ENCODE data around the gene STAB1.

The STAB1 gene

DNA sequence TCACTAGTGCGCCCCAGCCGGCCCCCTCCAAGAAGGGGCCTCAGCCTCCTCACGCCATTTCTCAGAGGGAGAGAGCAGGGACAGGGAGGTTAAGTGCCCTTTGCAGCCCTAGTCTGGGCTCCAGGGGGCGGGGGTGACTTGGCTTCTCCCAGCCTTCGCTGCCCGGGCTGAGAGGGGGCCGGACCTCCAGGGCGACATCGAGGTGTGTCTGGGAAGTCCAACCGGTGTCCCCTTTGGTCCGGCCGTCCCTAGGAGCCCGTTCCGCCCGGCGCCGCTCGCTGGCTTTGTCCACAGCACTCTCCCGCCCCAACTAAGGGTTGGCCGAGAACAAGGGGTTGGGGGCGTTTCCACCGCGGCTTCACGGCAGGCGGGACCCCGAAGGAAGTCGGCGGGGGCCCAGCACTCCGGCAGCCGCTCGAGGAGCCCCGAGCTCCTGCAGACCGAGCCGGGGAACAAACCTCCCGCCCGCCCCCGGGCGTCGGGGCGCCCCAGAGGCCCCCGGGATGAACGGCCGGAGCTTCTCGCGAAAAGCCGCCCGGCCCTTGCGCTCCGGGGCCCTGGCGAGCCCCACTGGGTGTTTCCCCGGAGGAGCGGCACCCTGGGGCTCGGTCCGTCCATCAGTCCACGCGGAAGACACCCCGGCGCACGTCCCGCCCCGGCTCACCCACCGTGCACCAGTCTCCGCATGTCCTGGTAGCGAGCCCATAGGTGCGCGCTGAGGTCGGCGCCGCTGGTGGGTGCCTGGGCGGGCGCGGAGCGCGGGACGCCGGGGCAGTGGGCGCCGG lies 37.9 kb downstream of the STAB1 start:
- no peak for DNase-seq (ENCODE audit: extremely low spot score, insufficient read length, low read depth)
- no peak for FAIRE-seq

DNA sequence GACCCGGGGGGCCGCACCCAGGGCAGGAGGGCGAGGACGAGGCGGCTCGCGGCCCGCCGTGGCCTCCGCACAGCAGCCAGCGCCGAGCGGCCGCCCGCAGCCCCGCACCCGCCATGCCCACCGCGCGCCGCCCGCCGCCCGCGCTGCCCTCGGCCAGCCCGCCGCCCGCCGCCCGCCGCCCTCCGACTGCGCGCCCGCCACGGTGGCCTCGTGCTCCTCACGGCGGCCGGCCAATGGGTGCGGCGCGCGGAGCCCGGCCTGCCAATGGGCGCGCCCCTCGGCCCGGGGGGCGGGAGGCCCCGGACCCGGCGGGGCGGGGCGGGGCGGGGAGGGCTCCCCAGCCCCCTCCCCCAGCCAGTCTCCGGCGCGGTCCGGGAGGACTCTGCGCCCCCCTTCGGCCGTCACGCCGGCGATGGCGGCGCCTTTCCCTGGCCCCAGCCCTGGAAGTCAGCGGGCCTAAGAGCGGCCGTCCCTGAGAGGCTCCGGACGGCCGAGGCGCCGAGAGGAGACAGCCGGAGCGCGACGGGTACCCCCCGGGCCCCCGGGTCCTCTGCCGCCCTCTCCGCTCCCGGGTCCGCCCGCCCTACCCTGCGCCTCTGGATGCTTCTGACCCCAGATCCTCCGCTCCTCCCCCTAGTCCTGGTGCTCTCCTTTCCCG lies 38.6 kb downstream of the STAB1 start, which contains the start of gene NT5DC2:
Gene NT5DC2, minus strand, starts transcription at position 235 of the 658 bp plus-strand sequence. Its CDS starts 120 bp downstream, at position 115.
- FAIRE-seq = no peak
- DNase-seq (ENCODE audit: extremely low spot score, insufficient read length, low read depth) = peak; percentile 81

DNA sequence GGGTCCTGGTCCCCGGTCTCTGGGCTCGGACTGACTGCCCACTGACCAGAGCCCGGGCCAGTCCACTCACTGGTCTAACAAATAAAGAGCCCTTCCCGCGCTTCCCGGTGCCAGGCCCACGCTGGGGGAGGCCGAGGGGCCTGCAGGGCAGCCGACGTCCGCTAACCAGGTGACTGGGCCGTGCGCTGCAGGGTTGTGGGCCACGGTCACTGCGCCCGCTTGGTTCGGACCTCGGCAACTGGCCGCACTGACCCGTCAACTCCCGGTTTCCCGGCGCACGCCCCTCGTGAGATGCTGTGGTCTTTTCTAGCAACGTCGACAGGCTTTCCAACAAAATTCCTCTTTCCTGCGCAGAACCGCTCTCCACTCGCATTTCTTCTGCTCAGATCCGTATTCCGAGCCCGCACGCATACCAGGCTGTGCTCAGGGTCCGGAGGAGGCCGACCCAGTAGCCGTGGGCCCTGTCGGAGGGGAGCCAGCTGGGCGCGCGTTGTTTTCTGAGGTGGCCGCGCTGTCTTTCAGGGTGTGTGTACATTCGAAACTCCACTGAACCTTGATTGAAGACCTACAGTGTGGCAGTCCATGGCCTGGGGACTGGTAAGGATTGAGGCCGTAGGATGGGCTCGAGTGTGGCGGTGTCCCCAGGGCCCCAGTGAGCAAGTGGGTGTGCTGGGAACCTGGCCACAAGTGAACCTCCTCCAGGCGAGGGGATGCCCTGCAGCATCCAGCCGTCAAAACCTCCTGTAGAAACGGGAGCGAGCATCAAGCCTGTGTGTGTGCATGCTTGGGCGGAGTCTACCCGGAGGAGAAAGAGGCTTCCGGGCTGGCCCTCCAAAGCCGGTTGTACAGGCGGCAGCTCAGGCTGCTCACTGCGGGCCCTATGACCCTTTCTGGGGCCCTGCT lies 39.4 kb downstream of the STAB1 start:
- FAIRE-seq (no peak), DNase-seq (ENCODE audit: extremely low spot score, insufficient read length, low read depth) (no peak)

DNA sequence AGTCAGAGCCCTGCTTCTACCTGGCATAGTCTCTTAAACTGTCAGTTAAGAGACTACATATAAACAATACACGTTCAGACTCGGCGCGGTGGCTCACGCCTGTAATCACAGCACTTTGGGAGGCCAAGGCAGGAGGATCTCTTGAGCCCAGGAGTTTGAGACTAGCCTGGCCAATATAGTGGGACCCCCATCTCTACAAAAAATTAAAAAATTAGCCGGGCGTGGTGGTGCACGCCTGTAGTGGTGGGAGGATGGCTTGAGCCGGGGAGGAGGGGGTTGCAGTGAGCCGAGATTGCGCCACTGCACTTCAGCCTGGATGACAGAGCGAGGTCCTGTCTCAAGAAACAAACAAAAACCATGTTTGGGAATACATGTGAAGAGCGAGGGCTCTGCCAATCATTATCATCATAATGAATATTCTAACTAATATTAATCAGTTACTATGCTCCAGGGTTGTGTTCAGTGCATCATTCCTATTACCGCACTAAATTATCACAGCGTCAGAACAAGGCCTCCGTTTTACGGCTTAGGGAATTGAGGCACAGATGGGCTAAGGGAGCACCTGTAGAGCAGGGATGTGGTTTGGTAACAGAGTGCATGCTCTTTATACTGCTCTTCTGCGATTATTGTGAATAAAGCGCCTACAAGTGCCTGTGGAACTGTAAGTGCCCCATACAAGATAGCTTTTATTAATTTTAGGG lies 40.4 kb downstream of the STAB1 start:
- FAIRE-seq (no peak), DNase-seq (ENCODE audit: extremely low spot score, insufficient read length, low read depth) (no peak)

DNA sequence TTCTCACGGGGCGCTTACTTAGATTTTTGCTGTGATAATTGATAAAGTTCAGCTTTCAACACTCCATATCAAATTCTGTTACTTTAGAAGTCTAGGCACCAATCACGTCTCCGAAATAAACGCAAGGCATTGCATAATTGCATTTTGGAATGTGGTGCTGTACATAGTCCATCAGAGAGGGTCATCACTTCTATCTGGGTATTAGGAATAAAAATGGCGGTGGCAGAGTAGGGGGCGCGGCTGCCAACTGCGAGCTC lies 40.9 kb downstream of the STAB1 start:
- FAIRE-seq (no peak), DNase-seq (ENCODE audit: extremely low spot score, insufficient read length, low read depth) (no peak)

DNA sequence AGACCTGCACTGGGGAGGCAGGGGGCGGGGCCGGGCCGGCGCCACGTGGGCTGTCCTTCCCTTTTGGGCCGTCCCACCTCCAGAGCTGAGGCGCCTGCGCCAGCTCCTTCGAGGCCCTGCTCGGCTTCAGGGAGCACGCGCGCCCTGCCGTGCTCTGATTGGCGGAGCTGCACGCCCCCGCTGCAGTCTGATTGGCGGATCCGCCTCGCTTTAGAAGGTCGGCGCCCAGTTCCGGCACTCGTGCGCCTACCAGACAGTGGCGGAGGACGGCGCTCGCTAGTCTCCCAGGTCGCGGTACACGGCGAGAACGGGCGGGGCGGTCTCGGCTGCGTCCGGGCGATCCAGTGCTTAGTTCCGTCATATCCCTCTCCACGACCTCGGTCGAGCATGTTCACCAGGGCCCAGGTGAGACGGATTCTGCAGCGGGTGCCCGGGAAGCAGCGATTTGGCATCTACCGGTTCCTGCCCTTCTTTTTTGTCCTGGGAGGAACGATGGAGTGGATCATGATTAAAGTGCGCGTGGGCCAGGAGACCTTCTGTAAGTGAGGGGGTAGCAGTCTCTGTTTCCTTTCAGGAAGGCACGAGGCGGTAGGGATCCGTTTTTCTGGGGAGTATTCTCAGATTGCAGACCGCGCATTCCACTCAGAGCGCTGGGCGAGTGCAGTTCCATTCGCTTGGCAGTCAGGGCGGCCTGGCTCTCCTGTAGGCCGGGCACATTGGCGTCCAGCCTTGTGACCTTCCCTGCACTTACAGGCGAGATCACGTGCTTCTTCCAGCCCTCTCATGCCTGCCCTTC lies 41.4 kb downstream of the STAB1 start, which contains the start of gene UQCC5:
Gene UQCC5, plus strand, starts transcription at position 237 of the 796 bp plus-strand sequence. Its CDS starts 151 bp downstream, at position 388.
- FAIRE-seq (peak; percentile 98), DNase-seq (ENCODE audit: extremely low spot score, insufficient read length, low read depth) (peak; percentile 95)

DNA sequence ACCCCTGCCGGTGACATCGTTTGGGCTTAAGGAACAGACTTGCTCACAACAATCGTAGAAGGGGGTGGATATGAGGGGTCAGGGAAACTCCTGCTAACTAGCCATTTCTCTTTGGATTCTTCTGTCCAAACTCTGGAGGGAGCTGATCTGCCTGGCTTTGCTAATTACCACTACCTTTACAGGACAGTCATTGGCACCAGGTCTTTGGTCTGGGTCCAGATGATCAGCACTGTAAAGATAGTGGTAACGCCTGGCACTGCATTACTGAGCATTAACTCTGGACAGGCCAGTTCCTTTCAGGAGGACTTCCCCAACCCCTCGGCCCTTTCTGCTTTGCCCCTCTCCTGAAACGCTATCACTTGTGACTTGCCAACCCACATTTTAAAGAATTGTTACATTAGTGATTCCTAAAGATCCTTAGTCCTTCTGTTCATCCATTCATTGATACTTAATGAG lies 42.1 kb downstream of the STAB1 start:
- DNase-seq (ENCODE audit: extremely low spot score, insufficient read length, low read depth) = no peak
- no peak for FAIRE-seq

DNA sequence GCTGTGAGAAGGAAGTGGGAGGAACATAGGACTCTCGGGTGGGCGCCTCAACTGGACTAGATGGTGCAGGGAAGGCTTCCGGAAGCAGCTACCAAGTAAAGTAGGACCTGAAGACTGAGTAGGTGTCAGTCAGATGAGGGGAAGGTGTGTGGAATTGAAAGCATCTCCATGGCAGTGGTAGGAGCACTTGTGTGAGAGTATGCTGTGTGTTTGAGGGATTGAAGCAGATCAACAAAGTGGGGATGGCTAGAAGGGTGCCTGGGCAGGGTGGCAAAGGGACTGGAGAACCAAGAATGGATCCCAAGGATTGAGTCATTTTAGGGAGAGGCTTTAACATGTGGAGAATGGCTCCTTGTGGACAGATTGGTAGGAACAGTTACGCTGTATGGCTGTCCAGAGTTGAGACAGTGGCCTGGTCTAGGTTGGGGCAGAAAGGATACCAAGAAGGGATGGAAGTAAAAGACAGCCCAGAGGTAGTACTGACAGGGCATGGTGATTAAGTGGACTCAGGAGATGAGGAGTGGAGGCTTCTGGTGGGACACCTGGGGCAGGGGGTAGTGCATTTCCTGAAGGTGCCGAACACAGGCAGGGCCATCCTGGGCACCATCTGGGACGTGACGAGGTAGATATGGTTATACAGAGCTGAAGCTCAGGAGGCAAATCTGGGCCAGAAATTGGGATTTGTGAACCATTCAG lies 42.7 kb downstream of the STAB1 start:
- FAIRE-seq = peak; percentile 39

DNA sequence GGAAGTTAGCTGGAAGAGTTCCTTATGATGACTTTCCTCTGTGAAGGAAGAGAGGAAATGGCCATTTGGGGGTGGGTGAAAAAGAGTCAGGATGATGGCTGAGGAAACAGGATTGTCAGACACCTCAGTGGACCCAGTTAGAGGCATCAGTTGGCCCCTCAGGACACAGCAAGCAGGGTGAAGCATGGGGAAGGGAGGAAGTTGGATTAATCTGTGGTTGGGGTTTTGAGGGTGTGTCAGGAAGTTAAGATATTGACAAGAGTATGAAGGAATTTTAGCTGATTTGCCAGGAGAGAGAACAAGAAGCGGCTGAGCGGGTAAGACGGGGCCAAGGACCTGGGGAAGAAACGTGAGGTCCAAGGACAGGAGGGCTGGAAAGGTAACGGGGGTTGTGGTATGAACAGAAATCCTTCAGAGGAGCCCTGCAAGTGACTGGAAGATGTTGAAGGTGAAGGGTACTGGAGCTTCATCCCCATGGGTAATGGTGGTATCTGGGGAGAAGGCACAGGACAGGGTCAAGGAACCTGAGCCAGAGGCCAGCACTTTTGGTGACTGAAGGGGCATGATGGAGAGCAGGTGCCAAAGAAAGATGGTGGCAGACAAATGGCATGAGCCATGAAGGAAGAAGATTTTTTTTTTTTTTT lies 44.0 kb downstream of the STAB1 start:
- FAIRE-seq (no peak), DNase-seq (ENCODE audit: extremely low spot score, insufficient read length, low read depth) (no peak)

More for the DNA sequence above, 42.7 kb downstream of the STAB1 start:
- DNase-seq (ENCODE audit: extremely low spot score, insufficient read length, low read depth) = no peak

DNA sequence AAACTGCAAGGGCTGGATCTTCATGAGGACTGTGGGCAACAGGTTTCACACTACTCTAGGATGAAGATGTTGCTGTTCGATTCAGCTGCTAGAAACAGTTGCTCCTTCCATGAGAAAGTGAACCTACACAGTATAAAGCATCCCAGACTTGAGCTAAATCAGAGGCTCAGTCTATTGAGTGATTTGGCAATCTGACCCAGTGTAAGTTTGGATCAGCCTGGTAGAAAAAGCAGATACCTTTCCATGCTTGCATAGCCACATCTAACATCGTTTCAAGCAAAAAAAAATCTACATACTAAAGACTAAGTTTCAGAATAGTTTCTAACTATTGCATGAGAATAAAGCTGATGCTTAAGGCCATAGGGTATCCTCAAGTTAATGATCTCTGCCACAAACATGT lies 45.9 kb downstream of the STAB1 start:
- no peak for FAIRE-seq
- no peak for DNase-seq (ENCODE audit: extremely low spot score, insufficient read length, low read depth)

DNA sequence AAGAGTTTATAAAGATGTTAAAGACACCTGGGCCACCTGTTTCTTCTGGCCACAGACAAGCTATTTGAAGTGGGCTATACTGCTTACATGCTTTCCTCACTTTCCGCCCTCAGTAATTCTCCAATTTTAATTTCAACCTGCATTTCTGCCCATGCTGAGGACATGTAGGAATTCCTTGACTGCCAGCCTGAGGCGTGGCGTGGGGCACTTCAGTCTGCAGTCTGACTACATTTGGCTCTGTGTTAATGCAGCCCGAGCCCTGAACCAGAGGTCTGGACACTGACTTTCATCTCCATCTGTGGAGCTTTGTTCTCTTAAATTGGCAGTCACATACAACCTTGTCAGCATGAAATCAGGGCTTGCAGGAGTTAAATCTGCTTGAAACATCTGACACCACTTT lies 49.8 kb downstream of the STAB1 start:
- FAIRE-seq (no peak), DNase-seq (ENCODE audit: extremely low spot score, insufficient read length, low read depth) (no peak)

DNA sequence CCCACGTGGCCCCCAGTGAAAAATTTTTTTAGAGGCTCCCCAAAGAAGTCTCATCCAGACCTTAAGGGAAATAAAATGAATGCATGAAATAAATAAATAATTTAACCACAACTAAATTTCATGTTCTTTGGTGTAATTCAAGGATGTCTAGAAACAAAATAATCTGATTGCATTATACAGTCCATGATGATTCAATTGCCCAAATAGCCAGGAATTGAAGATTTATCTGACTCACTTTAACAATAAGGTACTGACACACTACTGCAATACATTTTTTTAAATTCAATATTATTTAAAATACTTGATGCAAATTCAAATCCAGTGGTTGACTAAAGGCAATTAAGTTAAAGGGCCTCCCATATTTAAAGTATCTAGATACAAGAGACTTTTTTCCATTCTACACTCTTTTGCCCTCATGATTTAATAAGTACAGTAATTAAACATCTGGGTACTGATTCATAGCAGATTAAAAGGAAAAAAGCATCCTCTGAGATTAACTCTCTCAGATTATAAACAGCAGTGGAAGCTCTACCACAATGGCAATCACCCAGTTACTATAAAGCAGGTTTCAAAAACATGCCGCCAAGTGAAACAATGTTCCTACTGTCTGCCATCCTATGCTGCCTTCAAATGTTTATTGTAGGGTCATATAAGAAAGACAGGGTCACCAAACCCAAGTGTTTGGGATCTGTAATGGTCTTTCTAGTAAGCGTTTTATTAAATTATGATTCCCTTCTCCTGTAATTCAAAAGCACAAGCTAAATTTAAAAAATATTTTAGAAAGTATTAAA lies 51.2 kb downstream of the STAB1 start:
- FAIRE-seq (no peak), DNase-seq (ENCODE audit: extremely low spot score, insufficient read length, low read depth) (no peak)

DNA sequence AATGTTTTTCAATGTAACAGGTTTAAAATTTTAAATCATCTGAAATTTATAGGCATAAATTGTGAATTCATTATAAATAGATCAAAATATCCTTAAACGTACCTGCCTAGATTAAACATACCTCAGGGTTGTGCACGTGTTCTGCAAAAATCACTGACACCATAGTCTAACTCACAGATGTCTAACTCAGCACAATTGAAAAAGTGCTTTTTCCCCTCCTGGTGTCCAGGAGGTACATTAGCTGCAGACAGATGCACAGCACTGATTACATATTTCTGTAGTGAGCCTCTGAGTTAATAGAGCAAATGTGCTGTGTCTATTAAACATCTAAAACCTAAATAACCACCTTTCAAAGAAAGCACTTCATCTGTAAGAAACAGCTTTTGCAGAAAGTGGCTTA lies 52.0 kb downstream of the STAB1 start:
- FAIRE-seq (no peak), DNase-seq (ENCODE audit: extremely low spot score, insufficient read length, low read depth) (no peak)

DNA sequence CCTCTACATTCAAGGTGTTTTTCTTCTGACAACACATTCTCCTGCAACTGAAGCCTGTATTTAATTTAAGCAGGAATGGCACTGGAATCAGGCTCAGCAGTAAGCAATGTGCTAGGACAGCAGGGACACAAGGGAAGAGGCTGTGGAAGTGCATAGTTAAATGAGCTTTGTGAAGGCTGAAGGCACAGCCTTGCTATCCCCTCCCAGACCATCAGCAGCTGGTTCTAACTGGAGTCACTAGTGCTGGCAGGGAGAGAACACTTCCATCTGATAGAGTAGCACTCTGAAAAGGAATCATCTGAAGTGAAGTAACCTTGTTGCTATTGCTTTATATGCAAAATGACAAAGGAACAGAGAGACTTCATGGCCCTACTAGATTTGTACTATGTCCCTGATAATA lies 56.0 kb downstream of the STAB1 start:
- FAIRE-seq = no peak
- DNase-seq (ENCODE audit: extremely low spot score, insufficient read length, low read depth) = no peak

DNA sequence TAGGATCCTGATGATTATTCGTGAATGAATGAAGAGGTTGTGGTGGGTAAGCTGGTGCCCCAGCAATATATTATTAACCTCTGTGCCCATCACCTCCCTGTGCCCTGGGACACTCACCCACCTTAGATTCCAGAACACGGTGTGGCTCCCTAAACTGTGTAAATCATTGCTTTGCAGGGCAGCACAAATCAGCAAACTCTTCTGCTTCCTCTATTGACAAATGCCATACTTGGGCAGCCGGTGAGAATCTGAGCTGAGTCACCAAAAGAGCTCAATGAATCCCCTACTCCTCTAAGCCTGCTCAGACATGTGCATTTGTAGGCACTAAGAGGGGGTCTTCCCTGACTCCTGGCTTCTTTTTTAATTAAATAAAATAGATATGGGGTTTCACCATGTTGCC lies 57.0 kb downstream of the STAB1 start:
- FAIRE-seq = no peak
- no peak for DNase-seq (ENCODE audit: extremely low spot score, insufficient read length, low read depth)

DNA sequence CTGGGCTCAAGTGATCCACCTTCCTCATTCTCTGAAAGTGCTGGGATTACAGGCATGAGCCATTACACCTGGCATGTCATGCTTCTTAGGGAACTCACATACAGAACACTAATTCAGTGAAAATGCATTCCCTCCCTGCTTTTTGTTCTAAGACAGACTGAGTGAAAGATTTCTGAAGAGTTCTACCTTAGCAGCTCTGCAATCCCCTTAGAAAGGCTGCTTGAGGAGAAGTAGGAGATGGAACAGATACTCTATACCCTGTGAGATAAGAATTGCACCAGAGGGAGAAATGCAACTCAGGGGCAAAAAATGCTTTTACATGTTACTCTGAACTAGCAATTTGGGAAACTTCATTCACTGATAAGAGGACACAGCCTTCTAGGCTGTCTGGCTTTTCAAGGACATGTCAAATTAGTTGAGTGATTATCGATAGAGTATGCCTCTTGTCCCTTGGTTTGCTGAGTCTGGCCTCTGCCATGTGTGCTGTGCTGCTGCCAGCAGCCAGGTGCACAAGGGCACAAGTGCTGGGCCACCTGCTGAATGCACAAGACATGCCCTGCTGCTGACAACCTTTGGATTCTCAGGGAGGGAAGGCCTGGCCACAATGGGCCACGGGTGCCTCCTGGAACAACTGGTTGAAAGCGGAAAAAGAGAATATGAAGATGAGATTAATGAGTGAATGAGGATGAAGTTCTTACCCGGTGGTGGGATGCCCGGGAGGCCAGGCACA lies 59.1 kb downstream of the STAB1 start:
- FAIRE-seq (no peak), DNase-seq (ENCODE audit: extremely low spot score, insufficient read length, low read depth) (no peak)

DNA sequence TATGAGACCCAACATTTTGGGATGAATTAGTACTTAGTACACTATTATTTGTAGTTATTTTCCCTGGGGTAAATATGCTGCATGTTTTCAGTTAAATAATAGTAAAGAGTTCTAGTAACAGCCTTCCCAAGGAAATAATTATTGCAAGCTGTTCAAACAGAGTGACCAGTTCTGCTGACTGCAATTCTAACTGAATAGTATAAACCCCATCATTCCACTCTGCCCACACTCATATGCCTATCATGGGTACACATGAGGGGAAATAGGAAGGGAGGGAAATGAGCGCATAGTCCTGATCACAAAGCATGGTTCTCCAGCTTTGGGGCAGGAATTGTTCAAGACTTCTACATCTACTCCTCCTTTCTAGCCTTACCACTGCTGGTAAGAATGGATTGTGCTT lies 59.9 kb downstream of the STAB1 start:
- FAIRE-seq (no peak), DNase-seq (ENCODE audit: extremely low spot score, insufficient read length, low read depth) (no peak)
